ENCODE measurements around the gene MBOAT1.
"Not testable (repeated sequence)": the region's sequence is repeated elsewhere in the genome, so short reads cannot be mapped to it uniquely, and the experiment has no call there.

The MBOAT1 gene

DNA sequence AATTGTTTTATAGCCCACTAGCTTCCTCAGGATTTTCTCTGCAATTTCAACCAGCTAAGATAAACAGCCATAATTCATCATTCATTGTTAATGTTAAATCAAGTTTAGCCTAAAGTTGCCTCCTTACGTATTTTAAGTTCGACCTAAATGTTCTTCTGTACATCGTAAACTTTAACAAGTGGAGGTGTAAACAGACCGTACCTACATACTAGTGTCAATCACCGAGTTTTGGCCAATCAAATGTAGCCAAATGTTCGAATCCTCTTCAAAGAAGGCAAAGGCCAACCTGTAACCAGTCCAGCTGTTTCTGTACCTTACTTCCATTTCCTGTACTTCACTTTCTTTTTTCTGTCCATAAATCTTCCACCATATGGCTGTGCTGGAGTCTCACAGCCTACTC lies 13.5 kb downstream of the MBOAT1 start:
- H3K4me1 ChIP-seq (ENCODE audit: control insufficient read depth, insufficient read depth, low read length) = peaks cover 10% of the 10 kb centered on the region
- H3K9ac ChIP-seq (ENCODE audit: low read depth, low read length) = no peak overlapping the region
- no peaks in the 10 kb centered on the region for H3K27me3 ChIP-seq (ENCODE audit: control insufficient read depth, insufficient read depth, low read length)
- no peaks in the 10 kb centered on the region for H3K9me3 ChIP-seq (ENCODE audit: control insufficient read depth, insufficient read depth, low read length)
- no peak overlapping the region for H3K4me3 ChIP-seq (ENCODE audit: low read depth, low read length)
- H3K36me3 ChIP-seq (ENCODE audit: control insufficient read depth, insufficient read depth, low read length) = no peaks in the 10 kb centered on the region

DNA sequence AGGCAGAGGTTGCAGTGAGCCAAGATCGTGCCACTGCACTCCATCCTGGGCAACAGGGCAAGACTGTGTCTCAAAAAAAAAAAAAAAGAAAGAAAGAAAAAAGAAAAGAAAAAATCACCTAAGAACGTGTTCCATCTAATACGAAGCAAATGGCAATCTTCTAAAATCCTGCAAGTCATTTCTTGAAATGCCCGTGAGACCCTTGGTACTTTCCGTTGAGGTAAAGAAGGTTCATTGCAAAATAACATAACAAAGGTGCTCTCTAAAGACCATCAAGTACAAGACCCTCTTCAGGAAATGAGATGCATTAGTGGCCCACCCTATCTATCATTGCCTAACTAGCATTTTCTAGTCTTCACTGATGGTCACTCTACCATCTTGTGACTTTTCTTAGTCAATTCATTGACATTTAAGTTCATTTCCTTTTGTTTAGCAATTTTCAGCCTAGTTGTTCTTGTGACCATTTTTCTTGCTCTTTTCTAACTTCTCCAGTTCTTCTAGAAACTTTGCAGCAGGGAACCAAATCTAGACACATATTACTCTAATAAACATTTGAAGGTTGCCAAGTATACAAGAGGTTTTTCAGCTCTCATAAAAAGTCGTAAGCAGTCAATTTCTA lies 14.0 kb downstream of the MBOAT1 start:
- Histone ChIP-seq H3K9me3 (ENCODE audit: control insufficient read depth, insufficient read depth, low read length) (no peaks in the 10 kb centered on the region), H3K4me1 (ENCODE audit: control insufficient read depth, insufficient read depth, low read length) (peaks cover 10% of the 10 kb centered on the region), H3K9ac (ENCODE audit: low read depth, low read length) (no peak overlapping the region), H3K36me3 (ENCODE audit: control insufficient read depth, insufficient read depth, low read length) (no peaks in the 10 kb centered on the region), H3K27me3 (ENCODE audit: control insufficient read depth, insufficient read depth, low read length) (no peaks in the 10 kb centered on the region), H3K4me3 (ENCODE audit: low read depth, low read length) (no peak overlapping the region)

DNA sequence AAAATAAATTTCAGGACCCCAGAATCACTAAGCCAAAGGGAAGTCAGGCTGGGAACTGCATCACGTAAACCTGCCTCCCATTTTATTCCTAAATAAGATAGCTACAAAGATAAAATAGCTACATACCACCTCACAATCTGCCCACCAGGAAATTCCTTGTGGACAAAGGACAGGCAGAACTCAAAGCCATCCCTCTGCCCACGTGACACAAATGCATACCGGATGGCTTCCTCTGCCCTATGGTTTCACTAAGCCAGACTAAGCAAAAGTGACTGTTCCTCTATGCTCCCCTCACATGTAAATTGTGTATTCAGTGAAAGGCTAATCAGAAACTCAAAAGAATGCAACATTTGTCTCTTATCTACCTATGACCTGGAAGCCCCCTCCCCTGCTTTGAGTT lies 15.0 kb downstream of the MBOAT1 start:
- H3K9ac ChIP-seq (ENCODE audit: low read depth, low read length) = no peak overlapping the region
- no peaks in the 10 kb centered on the region for H3K9me3 ChIP-seq (ENCODE audit: control insufficient read depth, insufficient read depth, low read length)
- H3K27me3 ChIP-seq (ENCODE audit: control insufficient read depth, insufficient read depth, low read length) = no peaks in the 10 kb centered on the region
- H3K36me3 ChIP-seq (ENCODE audit: control insufficient read depth, insufficient read depth, low read length) = no peaks in the 10 kb centered on the region
- no peak overlapping the region for H3K4me3 ChIP-seq (ENCODE audit: low read depth, low read length)
- peaks cover 7% of the 10 kb centered on the region for H3K4me1 ChIP-seq (ENCODE audit: control insufficient read depth, insufficient read depth, low read length)

DNA sequence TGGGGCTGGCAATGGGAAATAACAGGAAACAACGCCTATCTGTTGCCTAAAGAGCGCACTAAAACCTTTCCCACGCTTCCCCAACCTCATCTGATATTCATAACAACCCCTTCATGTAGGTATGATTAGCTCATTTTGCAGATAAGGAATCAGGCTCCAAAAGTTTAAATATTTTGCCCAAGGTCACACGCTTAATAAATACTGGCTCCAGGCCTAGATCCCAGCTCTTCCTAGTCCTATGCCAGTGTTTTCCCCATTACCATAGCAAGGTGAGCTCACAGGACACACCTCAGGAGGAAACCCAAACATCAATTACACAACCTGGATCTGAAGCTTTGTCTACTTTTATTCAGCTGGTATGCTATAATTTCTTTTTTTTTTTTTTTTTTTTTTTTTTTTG lies 19.6 kb downstream of the MBOAT1 start:
- H3K9ac ChIP-seq (ENCODE audit: low read depth, low read length) = no peak overlapping the region
- peaks cover 5% of the 10 kb centered on the region for H3K9me3 ChIP-seq (ENCODE audit: control insufficient read depth, insufficient read depth, low read length)
- H3K36me3 ChIP-seq (ENCODE audit: control insufficient read depth, insufficient read depth, low read length) = no peaks in the 10 kb centered on the region
- H3K27me3 ChIP-seq (ENCODE audit: control insufficient read depth, insufficient read depth, low read length) = no peaks in the 10 kb centered on the region
- no peak overlapping the region for H3K4me3 ChIP-seq (ENCODE audit: low read depth, low read length)
- H3K4me1 ChIP-seq (ENCODE audit: control insufficient read depth, insufficient read depth, low read length) = peaks cover 2% of the 10 kb centered on the region

DNA sequence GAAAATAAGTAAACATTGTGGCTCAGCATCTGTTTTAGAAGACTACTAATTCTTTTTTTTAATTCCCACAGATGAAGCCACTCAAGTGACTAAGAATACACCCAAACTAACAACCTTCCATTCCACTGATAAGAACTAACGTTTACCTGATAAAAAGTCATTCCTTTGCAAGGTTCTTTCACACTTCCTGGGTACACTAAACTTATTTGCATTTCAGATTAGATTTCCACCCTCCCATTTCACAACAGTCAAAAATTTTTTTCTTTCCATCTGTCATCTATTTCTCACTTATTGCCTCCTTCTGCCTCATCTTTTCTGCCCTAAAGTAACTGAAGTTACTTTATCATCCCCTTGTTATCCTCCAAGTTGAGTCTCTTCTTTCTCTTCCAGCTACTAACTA lies 20.3 kb downstream of the MBOAT1 start:
- no peaks in the 10 kb centered on the region for H3K27me3 ChIP-seq (ENCODE audit: control insufficient read depth, insufficient read depth, low read length)
- no peak overlapping the region for H3K9ac ChIP-seq (ENCODE audit: low read depth, low read length)

DNA sequence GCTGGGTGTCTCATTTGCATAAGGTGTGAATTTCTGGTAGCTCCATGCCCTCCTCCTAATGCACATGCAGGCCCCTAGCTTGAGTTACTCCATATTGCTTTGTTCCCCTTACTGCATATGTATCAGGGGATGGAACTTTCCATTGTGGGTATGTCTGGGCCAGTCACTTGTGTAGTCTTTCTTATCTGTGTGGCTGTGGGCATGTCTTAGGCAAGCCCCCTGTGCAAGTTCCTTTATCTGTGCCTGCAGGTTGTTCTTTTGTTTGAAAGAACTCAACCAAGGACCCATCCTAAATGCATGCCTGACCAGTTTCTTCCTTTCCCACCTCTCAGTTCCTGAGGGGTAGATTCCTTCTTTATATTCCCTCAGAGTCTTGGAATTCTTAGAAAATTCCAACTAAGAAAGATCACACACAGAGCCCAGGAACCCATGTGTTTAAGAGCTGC lies 23.6 kb downstream of the MBOAT1 start:
- H3K9ac ChIP-seq (ENCODE audit: low read depth, low read length) = no peak overlapping the region
- H3K4me3 ChIP-seq (ENCODE audit: low read depth, low read length) = no peak overlapping the region
- no peaks in the 10 kb centered on the region for H3K27me3 ChIP-seq (ENCODE audit: control insufficient read depth, insufficient read depth, low read length)
- no peaks in the 10 kb centered on the region for H3K36me3 ChIP-seq (ENCODE audit: control insufficient read depth, insufficient read depth, low read length)
- H3K4me1 ChIP-seq (ENCODE audit: control insufficient read depth, insufficient read depth, low read length) = peaks cover 2% of the 10 kb centered on the region
- peaks cover 5% of the 10 kb centered on the region for H3K9me3 ChIP-seq (ENCODE audit: control insufficient read depth, insufficient read depth, low read length)

More for the DNA sequence above, 20.3 kb downstream of the MBOAT1 start:
- H3K36me3 ChIP-seq (ENCODE audit: control insufficient read depth, insufficient read depth, low read length) = no peaks in the 10 kb centered on the region
- H3K4me1 ChIP-seq (ENCODE audit: control insufficient read depth, insufficient read depth, low read length) = peaks cover 2% of the 10 kb centered on the region
- peaks cover 5% of the 10 kb centered on the region for H3K9me3 ChIP-seq (ENCODE audit: control insufficient read depth, insufficient read depth, low read length)
- no peak overlapping the region for H3K4me3 ChIP-seq (ENCODE audit: low read depth, low read length)

DNA sequence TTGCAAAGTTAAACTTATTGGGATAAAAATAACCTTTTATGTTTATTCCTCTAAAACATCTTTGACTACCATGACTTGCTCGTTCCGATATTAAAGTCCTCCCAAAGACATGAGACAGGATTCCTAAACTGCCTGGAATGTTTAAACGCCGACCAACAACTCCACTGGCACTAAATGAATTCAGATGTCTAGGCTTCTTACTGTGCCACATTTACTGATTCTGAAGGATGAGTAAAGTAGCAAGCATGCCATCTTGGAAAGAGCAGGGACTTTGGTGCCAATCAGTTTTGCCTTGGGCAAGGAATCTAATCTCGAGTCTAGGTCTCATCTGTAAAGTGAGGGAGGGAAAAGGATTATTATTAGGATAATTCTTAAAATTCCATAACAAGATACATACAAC lies 25.3 kb downstream of the MBOAT1 start:
- Histone ChIP-seq H3K27me3 (ENCODE audit: control insufficient read depth, insufficient read depth, low read length) (no peaks in the 10 kb centered on the region), H3K9me3 (ENCODE audit: control insufficient read depth, insufficient read depth, low read length) (peaks cover 5% of the 10 kb centered on the region), H3K4me3 (ENCODE audit: low read depth, low read length) (no peak overlapping the region), H3K36me3 (ENCODE audit: control insufficient read depth, insufficient read depth, low read length) (no peaks in the 10 kb centered on the region), H3K9ac (ENCODE audit: low read depth, low read length) (no peak overlapping the region), H3K4me1 (ENCODE audit: control insufficient read depth, insufficient read depth, low read length) (peaks cover under 1% of the 10 kb centered on the region)

DNA sequence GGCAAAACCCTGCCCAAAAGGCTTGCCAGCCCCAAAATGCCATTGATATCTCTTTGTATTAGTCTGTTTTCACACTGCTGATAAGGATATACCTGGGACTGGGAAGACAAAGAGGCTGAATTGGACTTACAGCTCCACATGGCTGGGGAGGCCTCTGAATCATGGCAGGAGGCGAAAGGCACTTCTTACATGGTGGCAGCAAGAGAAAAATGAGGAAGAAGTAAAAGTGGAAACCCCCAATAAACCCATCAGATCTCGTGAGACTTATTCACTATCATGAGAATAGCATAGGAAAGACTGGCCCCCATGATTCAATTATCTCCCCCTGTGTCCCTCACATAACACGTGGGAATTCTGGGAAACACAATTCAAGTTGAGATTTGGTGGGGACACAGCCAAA lies 28.6 kb downstream of the MBOAT1 start:
- H3K4me1 ChIP-seq (ENCODE audit: control insufficient read depth, insufficient read depth, low read length) = no peaks in the 10 kb centered on the region
- H3K9ac ChIP-seq (ENCODE audit: low read depth, low read length) = no peak overlapping the region
- H3K9me3 ChIP-seq (ENCODE audit: control insufficient read depth, insufficient read depth, low read length) = peaks cover 5% of the 10 kb centered on the region
- no peak overlapping the region for H3K4me3 ChIP-seq (ENCODE audit: low read depth, low read length)
- H3K36me3 ChIP-seq (ENCODE audit: control insufficient read depth, insufficient read depth, low read length) = no peaks in the 10 kb centered on the region
- H3K27me3 ChIP-seq (ENCODE audit: control insufficient read depth, insufficient read depth, low read length) = no peaks in the 10 kb centered on the region

DNA sequence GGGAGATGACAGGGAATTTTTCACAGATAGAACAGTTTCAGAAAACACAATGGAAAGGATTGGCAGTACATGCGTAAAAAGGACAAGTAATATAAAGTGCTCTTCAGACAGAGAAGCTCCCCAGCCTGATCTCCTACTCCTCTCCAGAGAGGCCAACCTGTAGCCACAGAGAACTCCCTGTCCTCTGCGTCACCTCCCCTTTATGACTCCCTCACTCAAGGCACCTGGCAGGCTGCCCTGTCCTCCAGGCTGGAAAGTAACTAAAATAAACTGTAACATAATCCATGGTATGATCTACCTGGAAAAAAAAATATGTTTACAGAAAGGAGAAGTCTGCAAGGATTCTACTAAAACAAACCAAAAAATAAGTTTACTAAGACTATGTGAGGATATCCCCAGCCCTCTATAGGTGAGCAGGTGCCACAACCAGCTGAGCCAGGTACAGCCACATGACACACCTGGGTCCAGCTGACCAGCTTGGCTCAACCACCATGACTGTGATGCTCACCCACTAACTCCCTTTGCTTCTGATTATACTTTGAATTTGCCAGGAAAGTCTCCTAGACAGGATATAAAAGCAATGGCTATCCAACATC lies 29.2 kb downstream of the MBOAT1 start:
- no peak overlapping the region for H3K9ac ChIP-seq (ENCODE audit: low read depth, low read length)

DNA sequence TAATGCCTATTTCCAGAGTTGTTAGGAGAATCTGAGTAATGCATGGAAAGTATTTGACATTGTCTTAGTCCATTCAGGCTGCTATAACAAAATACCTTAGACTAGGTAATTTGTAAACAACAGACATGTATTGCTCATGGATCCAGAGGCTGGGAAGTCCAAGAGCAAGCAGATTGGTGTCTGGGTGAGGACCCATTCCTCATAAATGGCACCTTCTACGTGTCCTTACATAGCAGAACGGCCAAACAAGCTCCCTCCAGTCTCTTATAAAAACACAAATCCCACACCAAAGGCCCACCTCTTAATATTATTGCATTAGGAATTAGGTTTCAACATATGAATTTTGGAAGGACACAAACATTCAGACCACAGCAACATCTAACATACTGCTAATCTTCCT lies 30.2 kb downstream of the MBOAT1 start:
- Histone ChIP-seq H3K36me3 (ENCODE audit: control insufficient read depth, insufficient read depth, low read length) (no peaks in the 10 kb centered on the region), H3K9me3 (ENCODE audit: control insufficient read depth, insufficient read depth, low read length) (no peaks in the 10 kb centered on the region), H3K27me3 (ENCODE audit: control insufficient read depth, insufficient read depth, low read length) (no peaks in the 10 kb centered on the region), H3K4me3 (ENCODE audit: low read depth, low read length) (no peak overlapping the region), H3K4me1 (ENCODE audit: control insufficient read depth, insufficient read depth, low read length) (no peaks in the 10 kb centered on the region), H3K9ac (ENCODE audit: low read depth, low read length) (no peak overlapping the region)

More for the DNA sequence above, 29.2 kb downstream of the MBOAT1 start:
- Histone ChIP-seq H3K4me1 (ENCODE audit: control insufficient read depth, insufficient read depth, low read length) (no peaks in the 10 kb centered on the region), H3K36me3 (ENCODE audit: control insufficient read depth, insufficient read depth, low read length) (no peaks in the 10 kb centered on the region), H3K4me3 (ENCODE audit: low read depth, low read length) (no peak overlapping the region), H3K27me3 (ENCODE audit: control insufficient read depth, insufficient read depth, low read length) (no peaks in the 10 kb centered on the region), H3K9me3 (ENCODE audit: control insufficient read depth, insufficient read depth, low read length) (peaks cover 2% of the 10 kb centered on the region)

DNA sequence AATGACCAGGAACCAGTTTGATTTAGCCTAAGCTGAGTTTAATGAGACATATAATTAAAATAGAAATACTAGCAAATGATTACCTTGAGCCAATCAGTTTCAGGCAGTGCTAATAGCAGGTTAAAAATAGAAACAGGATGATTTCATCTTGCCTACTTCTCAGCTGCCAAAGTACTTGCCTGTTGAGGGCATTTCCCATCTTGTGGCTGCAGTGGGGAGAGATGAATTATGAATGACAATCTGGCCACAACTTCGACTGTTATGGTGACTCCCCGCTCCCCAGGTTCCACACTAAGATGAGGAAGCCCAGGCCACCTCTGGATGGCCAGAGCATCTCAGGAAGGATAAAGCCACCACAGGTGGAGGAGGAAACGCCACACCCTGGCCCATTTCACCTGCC lies 31.3 kb downstream of the MBOAT1 start:
- Histone ChIP-seq H3K9me3 (ENCODE audit: control insufficient read depth, insufficient read depth, low read length) (no peaks in the 10 kb centered on the region), H3K4me3 (ENCODE audit: low read depth, low read length) (no peak overlapping the region), H3K27me3 (ENCODE audit: control insufficient read depth, insufficient read depth, low read length) (no peaks in the 10 kb centered on the region), H3K4me1 (ENCODE audit: control insufficient read depth, insufficient read depth, low read length) (no peaks in the 10 kb centered on the region), H3K36me3 (ENCODE audit: control insufficient read depth, insufficient read depth, low read length) (no peaks in the 10 kb centered on the region), H3K9ac (ENCODE audit: low read depth, low read length) (no peak overlapping the region)

DNA sequence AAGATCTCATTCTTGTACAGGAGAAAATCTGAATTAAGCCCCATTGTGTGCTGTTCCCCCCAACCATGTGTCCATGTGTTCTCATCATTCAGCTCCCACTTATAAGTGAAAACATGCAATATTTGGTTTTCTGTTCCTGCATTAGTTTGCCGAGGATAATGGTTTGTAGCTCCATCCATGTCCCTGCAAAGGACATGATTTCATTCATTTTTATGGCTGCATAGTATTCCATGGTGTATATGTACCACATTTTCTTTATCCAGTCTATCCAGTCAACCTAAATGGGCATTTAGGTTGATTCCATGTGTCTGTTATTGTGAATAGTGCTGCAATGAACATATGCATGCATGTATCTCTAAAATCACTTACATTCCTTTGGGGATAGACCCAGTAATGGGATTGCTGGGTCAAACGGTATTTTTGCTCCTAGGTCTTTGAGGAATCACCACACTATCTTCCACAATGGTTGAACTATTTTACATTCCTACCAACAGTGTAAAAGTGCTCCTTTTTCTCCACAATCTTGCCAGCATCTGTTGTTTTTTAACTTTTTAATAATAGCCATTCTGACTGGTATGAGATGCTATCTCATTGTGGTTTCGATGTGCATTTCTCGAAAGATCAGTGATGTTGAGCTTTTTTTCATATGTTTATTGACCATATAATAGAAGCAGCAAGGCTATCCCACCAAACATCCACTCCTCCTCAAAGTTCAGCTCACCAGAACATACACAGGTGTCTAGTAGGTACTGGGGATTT lies 32.8 kb downstream of the MBOAT1 start:
- H3K27me3 ChIP-seq (ENCODE audit: control insufficient read depth, insufficient read depth, low read length); H3K36me3 ChIP-seq (ENCODE audit: control insufficient read depth, insufficient read depth, low read length); H3K9ac ChIP-seq (ENCODE audit: low read depth, low read length); H3K9me3 ChIP-seq (ENCODE audit: control insufficient read depth, insufficient read depth, low read length); H3K4me3 ChIP-seq (ENCODE audit: low read depth, low read length); H3K4me1 ChIP-seq (ENCODE audit: control insufficient read depth, insufficient read depth, low read length): not testable (repeated sequence)

Measured in iPS-15b (cell line).